ENCODE data around the gene ATL2.
A peak's percentile ranks its signal among the peaks of the same experiment; 100 is the strongest.
"Not testable (repeated sequence)": the region's sequence is repeated elsewhere in the genome, so short reads cannot be mapped to it uniquely, and the experiment has no call there.

Gene ATL2

GRCh38 chr2:38268691-38269327 is 108.3 kb downstream of the ATL2 start:
- DNase-seq, result no peak

DNA sequence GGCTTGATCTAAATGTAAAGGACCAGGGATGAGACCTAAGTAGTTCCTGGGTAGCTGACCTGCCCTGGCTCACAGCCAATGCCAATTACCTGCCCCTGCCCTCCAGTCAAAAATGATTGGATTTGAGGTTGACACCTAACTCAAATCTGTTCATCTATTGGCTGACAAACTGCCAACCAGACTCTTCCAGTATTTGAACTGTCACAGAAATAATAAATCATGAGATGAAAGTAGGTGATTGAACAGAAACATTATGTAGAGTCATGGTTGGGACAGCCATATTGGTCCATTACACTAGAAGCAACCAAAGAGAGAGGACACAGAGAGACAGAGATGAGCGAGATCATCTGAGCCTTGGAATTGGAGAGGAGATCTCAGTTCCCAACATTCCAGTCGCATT is 109.1 kb downstream of the ATL2 start:
- DNase-seq, result no peak

DNA sequence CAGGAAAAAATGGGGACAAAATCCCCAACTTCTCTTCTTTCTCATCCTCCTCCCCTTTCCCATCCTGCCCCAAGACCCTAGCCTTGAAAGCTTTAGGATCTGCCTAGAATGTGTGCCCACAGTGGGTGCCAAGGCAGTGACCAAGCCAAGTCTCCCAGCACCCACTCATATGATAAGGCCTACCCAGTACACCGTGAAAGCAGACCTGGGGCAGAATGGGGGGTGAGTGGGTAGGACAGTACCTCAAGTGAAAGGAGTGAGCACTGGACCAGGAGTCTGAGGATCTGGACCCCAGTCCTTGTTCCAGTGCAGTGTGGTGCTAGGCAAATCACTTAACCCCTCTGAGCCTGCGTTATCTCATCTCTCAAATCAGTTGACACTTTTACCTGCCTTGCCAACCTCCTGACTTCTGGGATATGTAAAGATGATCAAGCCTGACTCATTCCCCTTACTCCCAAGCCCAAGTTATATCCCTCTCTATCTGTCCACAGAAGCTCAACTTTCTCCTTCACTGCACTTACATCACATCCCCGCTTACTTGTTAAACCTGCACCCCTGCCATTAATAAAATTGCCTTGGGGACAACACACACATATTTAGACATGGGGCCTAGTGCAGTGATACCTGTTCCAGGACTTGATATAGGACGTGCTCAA is 109.7 kb downstream of the ATL2 start:
- DNase-seq, result no peak

GRCh38 chr2:38266382-38267061 is 110.6 kb downstream of the ATL2 start:
- DNase-seq, result no peak

GRCh38 chr2:38265461-38265860 is 111.6 kb downstream of the ATL2 start:
- DNase-seq, result no peak

DNA sequence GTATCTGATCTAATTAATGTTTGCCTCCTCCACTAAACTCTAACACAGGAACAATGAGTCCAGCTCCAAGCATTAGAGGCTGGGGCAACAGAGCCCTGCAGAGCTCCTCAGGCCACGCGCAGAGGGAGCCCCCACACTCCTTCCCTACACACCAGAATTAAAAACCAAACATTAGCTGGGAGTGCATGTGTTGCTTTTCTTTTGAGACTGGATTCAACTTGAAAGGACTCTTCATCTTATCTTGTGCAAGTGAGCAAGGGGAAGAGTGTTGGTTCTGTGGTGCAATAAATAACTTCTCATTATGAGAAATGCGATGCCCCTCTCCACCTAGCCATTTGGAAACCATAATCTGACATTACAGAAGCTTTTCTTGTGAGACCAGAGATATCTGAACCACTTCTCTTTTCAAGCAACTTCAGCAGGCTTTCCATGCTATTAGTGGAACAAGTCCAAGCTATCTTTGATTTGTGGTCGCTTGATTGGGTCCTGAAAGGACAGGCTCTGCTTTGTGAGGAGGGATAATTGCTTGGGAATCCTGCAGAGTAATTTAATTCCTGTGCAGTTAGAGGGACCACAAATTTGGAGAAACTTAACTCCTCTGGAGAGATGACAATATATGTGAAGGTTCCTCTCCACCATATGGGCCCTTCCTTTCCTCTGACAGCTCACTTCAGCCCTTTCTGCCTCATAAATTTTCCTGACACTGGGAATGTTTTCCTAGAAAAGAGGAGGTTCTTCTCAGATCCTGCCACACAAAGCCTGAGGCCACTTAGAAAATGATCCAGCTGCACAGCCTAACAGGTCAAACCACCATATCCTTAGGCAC is 112.5 kb downstream of the ATL2 start:
- no peak for DNase-seq

- DNase-seq, result peak; percentile 5
Observed at GRCh38 chr2:38263293-38263692, 113.8 kb downstream of the ATL2 start.

DNA sequence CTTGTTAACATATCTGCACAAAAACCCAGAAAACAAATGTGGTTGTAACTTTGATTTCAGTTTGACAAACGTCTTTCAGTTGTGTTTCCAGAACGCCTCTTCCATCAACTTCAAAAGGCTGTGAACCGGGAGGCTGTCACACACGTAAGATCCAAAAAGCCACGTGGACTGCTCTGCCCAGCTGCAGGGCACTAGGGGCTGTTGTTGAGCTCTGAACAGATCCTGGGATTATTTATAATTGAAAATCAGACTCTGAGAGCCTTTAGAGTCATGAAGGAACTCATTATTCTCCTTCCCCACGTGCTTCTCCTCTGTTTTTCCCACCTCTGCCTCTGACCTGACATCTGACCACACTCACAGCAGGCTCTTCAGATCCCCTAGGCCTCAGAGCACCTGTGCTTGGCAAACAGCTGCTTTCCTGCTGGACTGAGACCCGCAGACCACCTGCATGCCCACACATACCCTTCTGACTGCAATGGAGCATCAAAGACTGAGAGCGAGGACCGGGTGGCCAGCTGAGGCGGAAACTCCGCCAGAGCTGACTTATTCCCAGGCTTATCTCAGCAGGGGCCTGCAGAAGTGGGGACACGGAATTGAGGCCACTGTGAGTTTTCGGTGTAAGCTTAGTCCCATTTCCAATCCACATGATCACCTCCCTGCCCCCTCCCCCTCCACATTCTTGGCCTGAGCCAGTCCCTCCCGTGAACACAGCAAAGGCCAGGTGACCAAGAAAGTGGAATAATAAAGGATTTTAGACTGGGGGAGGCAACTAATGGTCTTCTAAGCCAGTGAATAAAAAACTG is 114.8 kb downstream of the ATL2 start:
- DNase-seq, result no peak

- no peak for DNase-seq
Observed at GRCh38 chr2:38261569-38262068, 115.5 kb downstream of the ATL2 start.

GRCh38 chr2:38260972-38261371 is 116.1 kb downstream of the ATL2 start:
- DNase-seq, result no peak

DNA sequence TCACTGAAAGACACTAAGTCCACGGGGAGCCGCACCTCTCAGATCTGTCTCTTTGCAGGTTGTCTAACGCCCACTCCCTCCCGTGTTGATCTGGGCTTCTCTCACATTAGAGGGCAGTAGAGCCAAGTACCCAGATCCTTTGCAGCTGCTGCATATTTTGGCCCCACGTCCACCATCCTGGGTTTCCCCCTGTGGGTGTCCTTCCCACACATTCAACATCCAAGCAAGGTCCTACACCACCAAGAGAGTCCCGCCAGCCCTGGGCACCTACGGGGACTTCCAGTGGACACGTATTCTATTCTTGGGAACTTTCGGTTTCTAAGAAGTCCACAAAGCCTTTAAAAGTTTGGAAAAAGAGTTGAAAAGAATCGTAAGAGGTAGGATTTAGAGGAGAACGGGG is 116.6 kb downstream of the ATL2 start:
- DNase-seq, result no peak

- DNase-seq, result no peak
Observed at GRCh38 chr2:38259311-38259710, 117.8 kb downstream of the ATL2 start.

DNA sequence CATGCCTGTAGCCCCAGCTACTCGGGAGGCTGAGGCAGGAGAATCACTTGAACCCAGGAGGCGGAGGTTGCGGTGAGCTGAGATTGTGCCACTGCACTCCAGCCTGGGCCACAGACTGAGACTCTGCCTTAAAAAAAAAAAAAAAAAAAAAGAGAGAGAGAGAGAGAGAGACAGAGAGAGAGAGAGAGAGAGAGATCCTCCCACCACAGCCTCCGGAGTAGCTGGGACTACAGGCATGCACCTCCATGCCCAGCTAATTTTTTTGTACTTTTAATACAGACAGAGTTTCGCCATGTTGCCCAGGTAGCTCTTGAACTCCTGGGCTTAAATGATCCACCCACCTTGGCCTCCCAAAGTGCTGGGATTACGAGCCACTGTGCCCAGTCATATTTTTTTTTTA is 119.4 kb downstream of the ATL2 start:
- not testable (repeated sequence) for DNase-seq

- DNase-seq, result no peak
Observed at GRCh38 chr2:38256610-38257009, 120.5 kb downstream of the ATL2 start.

- no peak for DNase-seq
Observed at GRCh38 chr2:38255211-38255610, 121.9 kb downstream of the ATL2 start.

DNA sequence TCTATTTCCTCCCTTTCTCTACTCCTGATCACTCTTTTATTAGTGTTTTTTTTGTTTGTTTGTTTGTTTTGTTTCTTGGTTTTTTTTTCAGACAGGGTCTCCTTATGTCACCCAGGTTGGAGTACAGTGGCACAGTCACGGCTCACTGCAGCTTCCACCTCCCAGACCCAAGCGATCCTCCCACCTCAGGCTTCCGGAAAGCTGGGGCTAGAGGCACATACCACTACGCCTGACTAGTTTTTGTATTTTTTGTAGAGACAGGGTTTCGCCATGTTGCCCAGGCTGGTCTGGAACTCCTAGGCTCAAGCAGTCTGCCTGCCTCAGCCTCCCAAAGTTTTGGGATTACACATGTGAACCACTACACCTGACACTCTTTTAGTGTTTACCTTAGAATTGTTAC is 122.3 kb downstream of the ATL2 start:
- DNase-seq, result no peak

GRCh38 chr2:38251940-38252339 is 125.1 kb downstream of the ATL2 start:
- no peak for DNase-seq

DNA sequence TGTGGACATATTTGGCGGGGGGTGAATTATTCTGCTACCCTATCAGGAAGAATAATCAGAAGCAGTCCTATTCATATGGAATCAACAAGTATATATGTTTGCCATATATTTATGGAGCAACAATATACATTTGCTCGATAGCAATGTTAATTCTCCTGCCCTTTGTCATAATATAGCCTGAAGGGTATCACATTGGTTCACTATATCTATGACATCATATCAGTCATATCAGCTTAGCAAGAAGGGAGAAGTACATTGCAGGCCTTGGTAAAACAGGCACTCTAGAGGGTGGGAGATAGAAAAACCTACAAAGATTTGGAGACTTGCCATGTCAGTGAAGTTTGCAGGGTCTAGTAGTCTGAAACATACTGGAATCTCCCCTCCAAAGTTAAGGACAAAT is 128.4 kb downstream of the ATL2 start:
- no peak for DNase-seq

- no peak for DNase-seq
Observed at GRCh38 chr2:38248255-38248654, 128.8 kb downstream of the ATL2 start.

DNA sequence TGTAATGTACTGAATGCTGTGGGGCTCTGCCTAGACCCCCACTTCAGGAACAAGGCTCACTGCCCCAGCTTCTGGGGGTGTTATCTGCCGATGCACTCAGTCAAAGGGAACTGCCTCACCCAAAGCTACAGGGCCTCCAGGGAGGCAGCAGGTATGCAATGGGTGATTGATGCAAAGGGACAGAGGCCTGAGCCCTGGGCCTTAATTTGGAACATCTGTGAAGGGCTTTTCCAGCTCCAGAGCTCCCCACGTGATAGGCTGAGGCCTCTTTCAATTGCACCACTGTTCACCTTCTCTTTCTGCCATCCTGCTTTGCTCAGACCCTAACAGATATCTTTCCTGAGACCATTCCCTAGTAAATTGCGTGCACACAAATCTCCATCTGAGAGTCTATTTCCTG is 131.0 kb downstream of the ATL2 start:
- DNase-seq, result no peak

GRCh38 chr2:38245114-38245641 is 131.9 kb downstream of the ATL2 start:
- no peak for DNase-seq

DNA sequence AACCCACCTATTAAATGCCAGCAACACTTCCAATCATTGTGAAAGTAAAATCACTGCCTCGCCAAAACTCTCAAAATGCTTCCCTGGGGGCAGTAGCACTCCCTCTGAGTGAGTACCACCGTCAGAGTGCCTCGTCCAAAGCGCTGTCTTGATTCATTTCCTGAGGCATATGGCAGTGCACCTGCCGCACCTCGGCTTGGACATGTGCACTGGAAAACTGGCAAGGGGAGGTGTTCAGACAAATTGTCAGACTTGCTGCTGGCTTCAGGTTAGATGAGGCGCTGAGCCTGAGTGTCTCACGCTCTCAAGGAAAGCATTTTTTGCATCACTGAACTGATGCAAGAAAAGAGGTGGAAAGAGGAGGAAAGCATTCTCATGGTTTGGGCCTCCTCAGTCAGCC is 132.8 kb downstream of the ATL2 start:
- DNase-seq, result peak; percentile 53
